VCaP (cell line): ENCODE data around the gene SIT1.

Source experiments
- H3K27ac ChIP-seq: fragments of 450-650 bp; 2 replicates; pipeline ENCODE4 v1.5.1; 2017
- CTCF ChIP-seq: fragments of 450-650 bp; conservative IDR thresholded peaks from 2 replicates; pipeline ENCODE4 v1.5.1; 2017; ENCODE audit warnings: mild to moderate bottlenecking, moderate library complexity

The SIT1 gene

GRCh38 chr9:35650341-35651158 lies at the start of gene SIT1:
SIT1 (minus strand) TSS chr9:35650931; CDS start chr9:35650853, 78 bp downstream.
- no peak within 1 kb of the TSS for H3K27ac ChIP-seq
- TF ChIP-seq CTCF = no peak

GRCh38 chr9:35700031-35700430 lies 49.3 kb upstream of the SIT1 start:
- TF ChIP-seq CTCF = no peak
- no peak overlapping the region for H3K27ac ChIP-seq

GRCh38 chr9:35698231-35698630 lies 47.5 kb upstream of the SIT1 start:
- no peak overlapping the region for H3K27ac ChIP-seq
- no peak for TF ChIP-seq CTCF

- TF ChIP-seq CTCF = no peak
- no peak overlapping the region for H3K27ac ChIP-seq
Measured at GRCh38 chr9:35697486-35697885, 46.8 kb upstream of the SIT1 start.

GRCh38 chr9:35696520-35697215 lies 45.9 kb upstream of the SIT1 start:
- TF ChIP-seq CTCF = peak; percentile 97
- no peak overlapping the region for H3K27ac ChIP-seq

- H3K27ac ChIP-seq = no peak overlapping the region
- TF ChIP-seq CTCF = no peak
Measured at GRCh38 chr9:35695943-35696401, 45.2 kb upstream of the SIT1 start.

GRCh38 chr9:35691757-35692301 lies 41.1 kb upstream of the SIT1 start:
- peak overlapping the region; percentile 86; the same call in 1 of the 2 replicates for H3K27ac ChIP-seq
- TF ChIP-seq CTCF = no peak
